Karpas-422 (cell line): ENCODE results near the gene RYR2. TPM values are rescaled to one million over a fixed set of nuclear protein-coding genes. Genes with fewer than 3 reads are reported as not detected.

Source experiments
- DNase-seq: peaks from one replicate; pipeline ENCODE4 v3.0.0-alpha.2; 2015
- H2AFZ ChIP-seq: fragments of 200-600 bp; sonication (generic); 2 replicates; pipeline ENCODE4 v1.6.1; 2014; ENCODE audit warnings: antibody characterized with exemption, low read length, mixed read lengths
- H3K27ac ChIP-seq: fragments of 200-600 bp; sonication (generic); 2 replicates; pipeline ENCODE4 v1.5.1; 2014; ENCODE audit warnings: mild to moderate bottlenecking, low read length, moderate library complexity
- H3K27me3 ChIP-seq: fragments of 200-600 bp; sonication (generic); 2 replicates; pipeline ENCODE4 v1.6.1; 2014; ENCODE audit warnings: low read length, mixed read lengths
- H3K36me3 ChIP-seq: fragments of 200-600 bp; sonication (generic); 2 replicates; pipeline ENCODE4 v1.6.1; 2014; ENCODE audit warnings: low read length, mixed read lengths; ENCODE audit not compliant: insufficient read depth
- H3K4me1 ChIP-seq: fragments of 200-600 bp; sonication (generic); 2 replicates; pipeline ENCODE4 v1.6.1; 2014; ENCODE audit warnings: mild to moderate bottlenecking, low read length, mixed read lengths
- H3K4me2 ChIP-seq: fragments of 200-600 bp; sonication (generic); 2 replicates; pipeline ENCODE4 v1.6.1; 2014; ENCODE audit warnings: low read length, low read depth, mild to moderate bottlenecking; ENCODE audit not compliant: poor library complexity, severe bottlenecking
- H3K4me3 ChIP-seq: fragments of 200-600 bp; sonication (generic); 2 replicates; pipeline ENCODE4 v1.5.1; 2014; ENCODE audit warnings: mild to moderate bottlenecking, antibody characterized with exemption, low read length, mixed read lengths
- H3K79me2 ChIP-seq: fragments of 200-600 bp; sonication (generic); 2 replicates; pipeline ENCODE4 v1.6.1; 2014; ENCODE audit warnings: mild to moderate bottlenecking, low read length, mixed read lengths
- H3K9ac ChIP-seq: fragments of 200-600 bp; sonication (generic); 2 replicates; pipeline ENCODE4 v1.6.0; 2014; ENCODE audit warnings: low read length
- H3K9me2 ChIP-seq: fragments of 200-600 bp; sonication (generic), shearing (Covaris generic); replicated peaks from 2 replicates; pipeline ENCODE4 v1.6.0; 2014; ENCODE audit warnings: mild to moderate bottlenecking, low read length, moderate library complexity; ENCODE audit not compliant: insufficient read depth
- H3K9me3 ChIP-seq: fragments of 300-700, 200-600 bp; sonication (generic); 2 replicates; pipeline ENCODE4 v1.6.1; 2014; ENCODE audit warnings: low read length, mixed read lengths
- H4K20me1 ChIP-seq: fragments of 200-600 bp; sonication (generic); 2 replicates; pipeline ENCODE4 v1.6.1; 2014; ENCODE audit warnings: mild to moderate bottlenecking, antibody characterized with exemption, low read length, low read depth; ENCODE audit not compliant: insufficient read depth
- total RNA-seq: library from RNA; depleted of rRNA; stranded (reverse); fragments of >200 nt; shearing (Covaris generic); gene quantifications from 2 replicates; pipeline ENCODE4 v1.2.3, GENCODE V29; 2014; ENCODE audit warnings: low replicate concordance

Gene RYR2
- total RNA-seq, 1 experiment from 2014 or later, result not detected

DNA sequence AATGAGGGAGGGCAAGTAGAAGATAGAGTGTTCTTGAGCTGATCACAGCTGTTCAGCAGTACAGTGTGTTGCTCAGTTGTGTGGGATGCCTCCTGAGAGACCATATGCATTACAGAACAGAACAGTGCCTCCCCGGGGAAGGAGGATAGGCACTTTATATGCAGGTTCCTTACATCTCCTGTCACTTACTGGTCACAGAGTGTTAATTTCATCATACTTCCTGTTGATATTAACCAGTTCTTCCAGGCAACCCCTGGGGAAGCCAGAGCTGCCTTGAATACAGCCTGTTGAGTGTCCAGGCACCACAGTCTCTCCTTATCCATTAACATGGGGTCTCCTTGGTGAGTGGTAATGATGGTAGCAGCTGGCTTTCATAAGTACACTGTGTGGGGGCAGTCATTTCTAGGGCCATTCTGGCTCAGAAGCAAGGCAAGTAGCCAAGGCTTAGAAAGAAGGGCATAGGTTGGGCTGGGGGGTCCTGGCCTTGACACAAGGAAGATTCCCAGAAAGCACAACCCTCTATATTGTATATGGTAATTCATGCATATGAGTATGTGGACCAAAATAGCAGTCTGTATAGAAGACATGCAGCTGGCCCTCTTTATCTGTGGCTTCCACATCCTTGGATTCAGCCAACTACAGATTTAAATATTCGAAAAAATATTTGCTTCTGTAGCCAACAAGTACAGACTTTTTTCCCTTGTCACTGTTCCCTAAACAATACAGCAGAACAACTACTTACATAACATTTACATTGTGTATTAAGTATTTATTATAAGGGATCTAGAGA, 706.4 kb downstream of the RYR2 start:
- H3K79me2 ChIP-seq, result no peaks in the 10 kb centered on the region
- no peak overlapping the region for H3K4me3 ChIP-seq
- no peaks in the 10 kb centered on the region for H3K36me3 ChIP-seq
- peaks cover 3% of the 10 kb centered on the region; the same call in 1 of the 2 replicates for H3K9me3 ChIP-seq
- no peak overlapping the region for H2AFZ ChIP-seq
- H3K4me2 ChIP-seq, result no peak overlapping the region
- no peaks in the 10 kb centered on the region for H3K9me2 ChIP-seq
- no peaks in the 10 kb centered on the region for H3K4me1 ChIP-seq
- H3K9ac ChIP-seq, result no peak overlapping the region
- H3K27me3 ChIP-seq, result no peaks in the 10 kb centered on the region
- no peak overlapping the region for H3K27ac ChIP-seq
- H4K20me1 ChIP-seq, result no peaks in the 10 kb centered on the region
- no peak for DNase-seq

GRCh38 chr1:237749122-237749521, 707.1 kb downstream of the RYR2 start:
- no peaks in the 10 kb centered on the region for H4K20me1 ChIP-seq
- no peak for DNase-seq
- H3K4me1 ChIP-seq, result no peaks in the 10 kb centered on the region
- peaks cover 3% of the 10 kb centered on the region; the same call in 1 of the 2 replicates for H3K9me3 ChIP-seq
- H3K79me2 ChIP-seq, result no peaks in the 10 kb centered on the region
- H3K9ac ChIP-seq, result no peak overlapping the region
- no peak overlapping the region for H2AFZ ChIP-seq
- H3K36me3 ChIP-seq, result no peaks in the 10 kb centered on the region
- H3K9me2 ChIP-seq, result no peaks in the 10 kb centered on the region
- no peak overlapping the region for H3K4me2 ChIP-seq
- H3K27ac ChIP-seq, result no peak overlapping the region
- no peaks in the 10 kb centered on the region for H3K27me3 ChIP-seq
- H3K4me3 ChIP-seq, result no peak overlapping the region

DNA sequence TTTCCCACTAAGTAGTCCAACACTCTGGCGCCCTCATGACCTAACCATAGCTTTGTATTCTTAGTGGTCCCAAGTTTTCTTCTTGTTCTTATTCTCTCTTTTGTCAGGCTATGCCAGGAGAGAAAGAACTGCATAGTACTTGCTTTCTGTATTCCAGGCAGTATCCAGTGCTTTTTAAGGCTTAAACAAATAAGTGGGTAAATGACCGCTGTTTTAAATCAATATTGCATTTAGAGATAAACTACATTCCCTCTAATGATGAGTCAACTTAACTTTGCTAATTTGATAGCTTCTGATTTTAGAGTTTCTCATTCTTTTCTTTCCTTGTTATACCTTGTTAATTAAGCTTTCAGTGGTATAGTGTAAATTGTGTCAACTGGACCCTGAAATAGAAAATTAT, 709.1 kb downstream of the RYR2 start:
- no peak for DNase-seq
- H3K9ac ChIP-seq, result no peak overlapping the region
- no peak overlapping the region for H3K27ac ChIP-seq
- H3K9me2 ChIP-seq, result no peaks in the 10 kb centered on the region
- no peaks in the 10 kb centered on the region for H3K79me2 ChIP-seq
- H4K20me1 ChIP-seq, result no peaks in the 10 kb centered on the region
- H3K27me3 ChIP-seq, result no peaks in the 10 kb centered on the region
- no peak overlapping the region for H2AFZ ChIP-seq
- H3K4me3 ChIP-seq, result no peak overlapping the region
- H3K9me3 ChIP-seq, result peaks cover 3% of the 10 kb centered on the region; the same call in 1 of the 2 replicates
- no peaks in the 10 kb centered on the region for H3K4me1 ChIP-seq
- no peaks in the 10 kb centered on the region for H3K36me3 ChIP-seq
- no peak overlapping the region for H3K4me2 ChIP-seq

DNA sequence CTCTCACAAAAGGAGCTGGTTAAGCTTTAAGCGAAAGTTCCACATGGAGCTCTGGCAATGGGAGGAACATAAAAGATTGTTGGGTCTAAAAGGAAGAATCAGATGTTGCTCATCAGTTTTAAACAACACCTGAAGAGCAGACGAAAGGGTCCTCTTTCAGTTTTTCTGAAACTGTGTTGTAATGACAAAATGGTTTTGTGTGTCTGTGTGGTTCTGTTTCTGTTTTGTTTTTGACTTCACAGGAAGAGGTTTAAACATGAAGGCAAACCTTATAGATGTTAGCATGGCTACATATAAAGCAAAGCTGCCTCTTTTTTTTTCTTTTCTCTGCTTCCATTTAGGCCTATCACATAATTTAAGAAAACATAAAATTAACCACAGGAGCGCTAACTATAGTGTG, 712.6 kb downstream of the RYR2 start:
- Histone ChIP-seq H3K9ac (no peak overlapping the region), H2AFZ (no peak overlapping the region), H3K9me2 (no peaks in the 10 kb centered on the region), H3K36me3 (no peaks in the 10 kb centered on the region), H3K4me1 (no peaks in the 10 kb centered on the region), H3K9me3 (peaks cover 5% of the 10 kb centered on the region; the same call in 1 of the 2 replicates), H3K27ac (no peak overlapping the region), H3K27me3 (no peaks in the 10 kb centered on the region), H3K4me3 (no peak overlapping the region), H3K4me2 (no peak overlapping the region), H3K79me2 (no peaks in the 10 kb centered on the region), H4K20me1 (no peaks in the 10 kb centered on the region)
- DNase-seq, result no peak

DNA sequence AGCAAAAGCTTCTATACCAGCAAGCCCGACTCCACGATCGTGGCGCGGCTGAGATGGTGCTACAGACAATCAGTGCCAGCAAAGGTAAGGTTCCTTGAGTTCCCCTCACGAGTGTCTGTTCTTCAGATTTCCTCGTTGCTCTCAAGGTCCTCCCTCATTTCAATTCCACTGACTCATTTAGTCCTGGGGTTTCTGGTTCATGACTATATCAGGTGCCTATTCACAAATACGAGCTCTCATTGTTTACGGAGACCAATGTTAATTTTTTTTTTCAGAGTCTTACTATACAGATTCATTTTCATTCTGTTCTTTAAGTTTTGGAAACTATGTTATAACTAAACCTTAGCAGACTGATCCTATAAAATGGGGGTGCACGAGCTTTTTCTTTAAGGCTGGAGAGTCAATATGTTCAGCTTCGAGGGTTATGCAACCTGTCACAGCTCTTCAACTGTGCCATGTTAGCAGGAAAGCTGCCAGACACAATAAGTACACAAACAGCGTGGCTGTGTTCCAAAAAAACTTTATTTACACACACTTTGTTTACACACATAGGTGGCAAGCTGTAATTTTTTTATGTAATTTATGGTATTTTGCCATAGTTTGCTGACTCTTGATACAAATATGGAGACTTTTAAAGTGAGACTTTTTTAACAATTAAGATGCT, 714.5 kb downstream of the RYR2 start:
- Histone ChIP-seq H3K27ac (no peak overlapping the region), H2AFZ (no peak overlapping the region), H3K27me3 (no peaks in the 10 kb centered on the region), H3K36me3 (no peaks in the 10 kb centered on the region), H3K9me2 (no peaks in the 10 kb centered on the region), H3K9ac (no peak overlapping the region), H3K4me3 (no peak overlapping the region), H3K79me2 (no peaks in the 10 kb centered on the region), H4K20me1 (no peaks in the 10 kb centered on the region), H3K4me2 (no peak overlapping the region), H3K9me3 (peaks cover 7% of the 10 kb centered on the region; the same call in 1 of the 2 replicates), H3K4me1 (no peaks in the 10 kb centered on the region)
- DNase-seq, result no peak

DNA sequence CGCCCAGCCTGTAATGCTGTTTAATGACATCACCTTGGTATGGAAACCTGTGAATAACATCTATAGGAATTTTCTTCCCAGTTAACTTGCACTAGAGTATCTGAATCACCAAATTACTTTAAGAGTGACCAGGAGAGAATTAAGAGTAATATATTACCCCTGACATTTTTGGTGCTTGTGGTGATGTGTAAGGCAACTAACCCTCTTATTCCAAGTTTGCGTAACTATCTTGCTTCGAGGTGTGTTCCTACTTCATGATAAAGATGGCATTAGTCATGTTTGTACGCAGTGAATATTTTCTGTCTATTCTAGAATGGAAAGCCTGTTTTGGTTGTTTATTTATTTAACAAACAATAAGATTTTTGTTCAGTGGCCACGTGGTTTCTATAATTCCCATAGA, 717.4 kb downstream of the RYR2 start:
- no peak for DNase-seq
- H2AFZ ChIP-seq, result no peak overlapping the region

GRCh38 chr1:237760951-237761350, 719.0 kb downstream of the RYR2 start:
- H3K79me2 ChIP-seq, result no peaks in the 10 kb centered on the region
- H3K4me2 ChIP-seq, result no peak overlapping the region
- no peak overlapping the region for H3K9ac ChIP-seq
- peaks cover 4% of the 10 kb centered on the region; the same call in 1 of the 2 replicates for H3K9me3 ChIP-seq
- H2AFZ ChIP-seq, result no peak overlapping the region
- DNase-seq, result no peak
- no peaks in the 10 kb centered on the region for H3K36me3 ChIP-seq
- H3K27ac ChIP-seq, result no peak overlapping the region
- H4K20me1 ChIP-seq, result no peaks in the 10 kb centered on the region
- no peaks in the 10 kb centered on the region for H3K4me1 ChIP-seq
- H3K4me3 ChIP-seq, result no peak overlapping the region
- no peaks in the 10 kb centered on the region for H3K27me3 ChIP-seq
- no peaks in the 10 kb centered on the region for H3K9me2 ChIP-seq

More for the DNA sequence above, 717.4 kb downstream of the RYR2 start:
- H4K20me1 ChIP-seq, result no peaks in the 10 kb centered on the region
- no peak overlapping the region for H3K9ac ChIP-seq
- H3K27ac ChIP-seq, result no peak overlapping the region
- no peak overlapping the region for H3K4me3 ChIP-seq
- no peaks in the 10 kb centered on the region for H3K9me2 ChIP-seq
- H3K9me3 ChIP-seq, result peaks cover 4% of the 10 kb centered on the region; the same call in 1 of the 2 replicates
- H3K79me2 ChIP-seq, result no peaks in the 10 kb centered on the region
- no peaks in the 10 kb centered on the region for H3K27me3 ChIP-seq
- no peak overlapping the region for H3K4me2 ChIP-seq
- no peaks in the 10 kb centered on the region for H3K36me3 ChIP-seq
- H3K4me1 ChIP-seq, result no peaks in the 10 kb centered on the region

DNA sequence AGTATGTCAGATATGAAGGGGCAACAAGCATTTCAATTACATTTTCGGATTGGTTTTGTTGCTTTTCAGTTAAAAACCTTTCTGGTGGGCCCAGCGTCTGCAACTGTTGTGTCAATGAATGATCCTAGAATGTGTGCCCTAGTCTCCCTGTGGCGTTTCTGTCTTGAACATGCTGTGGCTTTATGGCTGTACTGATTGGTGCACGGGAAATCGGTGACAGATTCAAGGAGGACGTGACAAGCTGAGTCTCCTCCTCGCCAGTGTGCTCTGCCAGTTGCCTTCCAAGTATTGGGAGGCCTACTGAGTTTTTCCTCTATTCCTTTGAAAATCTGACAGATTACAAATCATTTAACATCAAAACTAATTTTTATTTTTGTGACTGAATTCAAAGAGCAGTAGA, 721.2 kb downstream of the RYR2 start:
- no peak overlapping the region for H3K4me2 ChIP-seq
- no peaks in the 10 kb centered on the region for H3K9me2 ChIP-seq
- no peak overlapping the region for H3K4me3 ChIP-seq
- no peak overlapping the region for H3K9ac ChIP-seq
- no peaks in the 10 kb centered on the region for H3K4me1 ChIP-seq
- no peaks in the 10 kb centered on the region for H3K79me2 ChIP-seq
- H3K36me3 ChIP-seq, result no peaks in the 10 kb centered on the region
- H3K27me3 ChIP-seq, result no peaks in the 10 kb centered on the region
- H2AFZ ChIP-seq, result no peak overlapping the region
- no peak for DNase-seq
- H3K27ac ChIP-seq, result no peak overlapping the region
- no peaks in the 10 kb centered on the region for H4K20me1 ChIP-seq
- H3K9me3 ChIP-seq, result peaks cover 4% of the 10 kb centered on the region; the same call in 1 of the 2 replicates
